Measurements from ENCODE around the gene AGBL3. TPM values are rescaled to one million over a fixed set of nuclear protein-coding genes. Genes with fewer than 3 reads are reported as not detected.

AGBL3 gene
- total and polyA plus RNA-seq, 7 donors = 0.23 to 3.1 (median 0.95) TPM

DNA sequence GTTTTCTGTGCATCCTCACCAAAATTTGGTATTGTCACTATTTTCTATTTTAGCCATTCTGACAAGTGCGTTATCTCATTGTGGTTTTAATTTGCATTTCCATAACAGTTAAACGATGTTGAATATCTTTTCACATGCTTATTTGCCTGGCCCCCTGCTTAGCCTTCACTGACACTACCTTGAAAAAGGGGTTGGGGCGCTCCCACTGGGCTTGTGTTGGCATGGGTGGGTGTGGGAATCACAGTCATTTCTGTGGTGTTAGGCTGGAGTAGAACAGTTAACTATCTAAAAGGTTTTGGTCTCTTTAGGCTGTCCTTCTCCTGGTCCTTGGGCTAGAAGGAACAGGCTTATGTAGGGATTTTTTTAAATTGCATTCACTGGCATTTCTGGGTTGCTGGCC, 89.4 kb downstream of the AGBL3 start:
- Histone ChIP-seq H3K4me1 (no peaks in the 10 kb centered on the region), H3K27me3 (no peaks in the 10 kb centered on the region), H3K27ac (no peak overlapping the region), H3K9me3 (no peaks in the 10 kb centered on the region), H3K36me3 (no peaks in the 10 kb centered on the region), H3K4me3 (no peak overlapping the region)
- WGBS, 2 donors = 76 to 78% methylated on average over 3 of the region's 3 CpGs
- no peak for TF ChIP-seq POLR2A (IDR thresholded peaks at IDR 0.05)
- no peak for TF ChIP-seq POLR2AphosphoS5 (IDR thresholded peaks at IDR 0.05)
- no peak for DNase-seq
- intact Hi-C loops (cut with DNase I) = no loop called here

DNA sequence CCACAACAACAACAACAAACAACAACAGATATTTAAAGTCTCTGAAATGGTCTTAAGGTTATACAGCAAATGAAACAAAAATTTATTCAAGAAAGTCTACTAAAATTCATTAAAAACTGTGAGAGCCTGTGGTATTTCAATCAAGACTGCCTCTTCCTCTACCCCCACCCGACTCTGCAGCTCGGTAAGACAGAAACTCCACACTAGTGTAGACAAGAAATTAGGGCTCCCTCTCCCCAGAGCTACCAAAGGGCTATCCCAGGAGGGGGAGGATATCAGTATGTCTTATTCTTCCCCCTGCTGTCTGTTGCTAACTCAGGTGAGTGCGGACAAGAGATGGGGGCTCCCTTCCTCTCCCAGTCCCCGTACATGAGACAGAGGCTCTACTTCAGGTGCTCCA, 90.6 kb downstream of the AGBL3 start:
- DNase-seq = no peak
- Histone ChIP-seq H3K4me1 (no peaks in the 10 kb centered on the region), H3K36me3 (no peaks in the 10 kb centered on the region), H3K27me3 (no peaks in the 10 kb centered on the region), H3K27ac (no peak overlapping the region), H3K9me3 (no peaks in the 10 kb centered on the region), H3K4me3 (no peak overlapping the region)
- intact Hi-C loops (cut with DNase I) = no loop called here
- TF ChIP-seq EP300 (IDR thresholded peaks at IDR 0.05) (no peak), CTCF (IDR thresholded peaks at IDR 0.05) (no peak), POLR2A (IDR thresholded peaks at IDR 0.05) (no peak), POLR2AphosphoS5 (IDR thresholded peaks at IDR 0.05) (no peak)
- 90 to 95% methylated on average over 4 of the region's 4 CpGs for WGBS, 2 donors

DNA sequence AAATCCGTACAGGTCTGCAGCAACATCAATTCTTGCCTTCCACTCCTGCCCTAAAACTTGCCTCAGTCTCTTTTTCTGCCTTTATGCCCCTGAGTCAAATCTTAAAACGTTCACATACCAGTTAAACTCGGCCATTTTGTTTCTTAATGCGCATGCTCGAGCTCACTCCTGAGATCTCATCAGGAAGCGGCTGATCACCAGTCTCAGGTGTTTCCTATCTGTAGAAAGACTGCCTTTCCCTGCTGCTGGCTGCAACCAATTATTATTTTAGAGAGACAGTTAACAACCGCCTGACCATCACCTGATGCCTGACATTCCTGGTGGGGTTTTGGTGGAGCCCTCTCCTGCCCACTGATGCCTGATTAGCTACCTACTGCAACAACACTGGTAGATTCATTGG, 91.3 kb downstream of the AGBL3 start:
- H3K4me1 ChIP-seq = no peaks in the 10 kb centered on the region
- WGBS, 2 donors = 78 to 83% methylated on average over 7 of the region's 7 CpGs
- intact Hi-C loops (cut with DNase I) = no loop called here
- no peaks in the 10 kb centered on the region for H3K27me3 ChIP-seq
- no peak for TF ChIP-seq POLR2AphosphoS5 (IDR thresholded peaks at IDR 0.05)
- TF ChIP-seq POLR2A (IDR thresholded peaks at IDR 0.05) = no peak
- TF ChIP-seq CTCF (IDR thresholded peaks at IDR 0.05) = no peak
- TF ChIP-seq EP300 (IDR thresholded peaks at IDR 0.05) = no peak
- H3K27ac ChIP-seq = no peak overlapping the region
- no peaks in the 10 kb centered on the region for H3K36me3 ChIP-seq
- no peak overlapping the region for H3K4me3 ChIP-seq
- DNase-seq = no peak
- H3K9me3 ChIP-seq = no peaks in the 10 kb centered on the region

- no peak for DNase-seq
- intact Hi-C loops (cut with DNase I) = no loop called here
Observed at GRCh38 chr7:135078051-135078450, 91.7 kb downstream of the AGBL3 start.

GRCh38 chr7:135079068-135079467, 92.8 kb downstream of the AGBL3 start:
- Histone ChIP-seq H3K4me3 (no peak overlapping the region), H3K9me3 (no peaks in the 10 kb centered on the region), H3K27ac (no peak overlapping the region), H3K4me1 (no peaks in the 10 kb centered on the region), H3K36me3 (no peaks in the 10 kb centered on the region), H3K27me3 (no peaks in the 10 kb centered on the region)
- no peak for DNase-seq
- no peak for TF ChIP-seq POLR2A (IDR thresholded peaks at IDR 0.05)
- no peak for TF ChIP-seq CTCF (IDR thresholded peaks at IDR 0.05)
- TF ChIP-seq POLR2AphosphoS5 (IDR thresholded peaks at IDR 0.05) = no peak
- no peak for TF ChIP-seq EP300 (IDR thresholded peaks at IDR 0.05)
- intact Hi-C loops (cut with DNase I) = no loop called here

More at GRCh38 chr7:135078051-135078450, 91.7 kb downstream of the AGBL3 start:
- H3K27ac ChIP-seq = no peak overlapping the region
- no peak overlapping the region for H3K4me3 ChIP-seq
- no peaks in the 10 kb centered on the region for H3K27me3 ChIP-seq
- no peaks in the 10 kb centered on the region for H3K36me3 ChIP-seq
- no peaks in the 10 kb centered on the region for H3K9me3 ChIP-seq
- TF ChIP-seq CTCF (IDR thresholded peaks at IDR 0.05) (no peak), EP300 (IDR thresholded peaks at IDR 0.05) (no peak), POLR2AphosphoS5 (IDR thresholded peaks at IDR 0.05) (no peak), POLR2A (IDR thresholded peaks at IDR 0.05) (no peak)
- H3K4me1 ChIP-seq = no peaks in the 10 kb centered on the region

All from sigmoid colon (tissue), 7 donors.